ENCODE results near the gene SCAANT1. TPM values are rescaled to one million over a fixed set of nuclear protein-coding genes. Genes with fewer than 3 reads are reported as not detected.

The SCAANT1 gene
- total RNA-seq, 1 donor from 2014 or later, result not detected

DNA sequence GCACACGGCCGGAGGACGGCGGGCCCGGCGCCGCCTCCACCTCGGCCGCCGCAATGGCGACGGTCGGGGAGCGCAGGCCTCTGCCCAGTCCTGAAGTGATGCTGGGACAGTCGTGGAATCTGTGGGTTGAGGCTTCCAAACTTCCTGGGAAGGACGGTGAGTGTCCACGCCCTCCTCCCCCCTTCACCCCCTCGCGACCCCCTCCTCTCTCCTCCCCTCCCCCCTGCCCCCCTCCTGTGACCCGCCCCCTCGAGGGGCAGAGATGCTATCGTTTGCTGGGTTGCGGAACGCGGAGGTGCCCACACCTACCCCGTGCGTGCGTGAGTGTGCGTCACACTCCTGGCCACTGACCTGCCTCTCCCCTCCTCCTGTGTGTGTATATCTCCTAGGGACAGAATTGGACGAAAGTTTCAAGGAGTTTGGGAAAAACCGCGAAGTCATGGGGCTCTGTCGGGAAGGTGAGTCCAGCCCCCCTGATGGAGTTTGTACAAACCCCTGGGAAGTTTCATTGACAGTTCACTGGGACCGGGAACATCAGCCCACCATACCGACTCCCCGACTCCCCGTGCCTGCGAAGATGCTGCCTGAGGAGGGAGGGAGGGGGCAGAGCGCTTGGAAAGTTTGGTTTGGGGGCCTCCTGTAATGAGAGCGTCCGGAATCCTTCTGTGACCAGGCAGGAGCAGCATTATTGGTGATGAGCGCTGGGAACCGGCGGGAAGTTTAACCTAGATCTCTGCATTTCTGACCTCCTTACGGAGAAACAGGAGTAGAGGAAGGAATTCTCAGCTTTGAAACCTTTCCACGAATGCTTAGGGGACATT, 795 bp upstream of the SCAANT1 start:
- H3K27ac ChIP-seq, result peak overlapping the region; percentile 97
- no peaks in the 10 kb centered on the region for H3K27me3 ChIP-seq (ENCODE audit: low read depth)
- ATAC-seq (peak; percentile 73 to 79), DNase-seq (peak; percentile 82)
- H3K9me3 ChIP-seq, result no peaks in the 10 kb centered on the region
- intact Hi-C loops (cut with DNase I), result no loop called here
- no peak for TF ChIP-seq CTCF (IDR thresholded peaks at IDR 0.05)
- H3K4me1 ChIP-seq, result peaks cover 34% of the 10 kb centered on the region
- H3K36me3 ChIP-seq, result peaks cover 24% of the 10 kb centered on the region
- peak overlapping the region; percentile 71 for H3K4me3 ChIP-seq

DNA sequence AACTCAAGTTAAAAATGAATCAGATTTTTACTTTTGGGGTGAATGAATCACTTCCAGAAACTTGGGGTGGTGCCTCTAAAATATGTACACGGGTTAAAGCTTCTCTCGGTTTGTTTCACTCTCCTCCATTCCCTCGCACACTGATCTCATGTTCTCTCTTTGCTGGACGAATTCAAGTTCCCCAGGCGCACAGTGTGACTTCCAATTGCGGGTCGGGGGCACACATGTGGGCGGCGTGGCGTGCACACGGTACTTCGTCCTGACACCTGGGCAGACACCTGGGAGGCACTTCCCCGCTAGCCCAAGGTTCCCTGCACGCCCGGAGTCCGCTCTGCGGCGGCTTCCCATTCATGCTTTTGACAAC, 692 bp downstream of the SCAANT1 start:
- no peak for TF ChIP-seq CTCF (IDR thresholded peaks at IDR 0.05)
- peak overlapping the region; percentile 71 for H3K4me3 ChIP-seq
- DNase-seq (no peak), ATAC-seq (no peak)
- peak overlapping the region; percentile 97 for H3K27ac ChIP-seq
- H3K9me3 ChIP-seq, result no peaks in the 10 kb centered on the region
- intact Hi-C loops (cut with DNase I), result no loop called here
- H3K4me1 ChIP-seq, result peaks cover 34% of the 10 kb centered on the region
- no peaks in the 10 kb centered on the region for H3K27me3 ChIP-seq (ENCODE audit: low read depth)
- peaks cover 11% of the 10 kb centered on the region for H3K36me3 ChIP-seq

DNA sequence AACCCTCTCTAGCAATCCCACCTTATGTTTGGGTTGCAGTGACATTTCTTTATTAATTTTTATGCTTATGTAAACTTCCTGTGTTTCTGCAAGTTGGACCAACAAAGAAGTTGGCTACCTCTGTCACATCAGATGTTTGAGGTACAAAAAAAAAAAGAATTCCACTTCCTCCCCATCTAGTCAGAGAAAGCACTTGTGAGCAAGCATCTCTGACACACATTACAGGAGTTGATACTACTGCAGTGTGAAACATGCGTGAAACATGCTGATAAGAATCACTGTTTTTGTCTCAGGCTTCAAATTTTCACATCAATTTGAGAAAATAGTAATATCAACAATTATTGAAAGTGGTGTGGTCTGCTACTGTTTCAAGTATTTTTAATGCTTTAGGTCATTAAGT, 1.3 kb downstream of the SCAANT1 start:
- Histone ChIP-seq H3K36me3 (peaks cover 5% of the 10 kb centered on the region), H3K9me3 (no peaks in the 10 kb centered on the region), H3K4me1 (peaks cover 34% of the 10 kb centered on the region), H3K27me3 (ENCODE audit: low read depth) (no peaks in the 10 kb centered on the region), H3K4me3 (peak overlapping the region; percentile 71), H3K27ac (peak overlapping the region; percentile 97)
- intact Hi-C loops (cut with DNase I), result no loop called here
- TF ChIP-seq CTCF (IDR thresholded peaks at IDR 0.05), result no peak
- no peak for ATAC-seq
- no peak for DNase-seq

DNA sequence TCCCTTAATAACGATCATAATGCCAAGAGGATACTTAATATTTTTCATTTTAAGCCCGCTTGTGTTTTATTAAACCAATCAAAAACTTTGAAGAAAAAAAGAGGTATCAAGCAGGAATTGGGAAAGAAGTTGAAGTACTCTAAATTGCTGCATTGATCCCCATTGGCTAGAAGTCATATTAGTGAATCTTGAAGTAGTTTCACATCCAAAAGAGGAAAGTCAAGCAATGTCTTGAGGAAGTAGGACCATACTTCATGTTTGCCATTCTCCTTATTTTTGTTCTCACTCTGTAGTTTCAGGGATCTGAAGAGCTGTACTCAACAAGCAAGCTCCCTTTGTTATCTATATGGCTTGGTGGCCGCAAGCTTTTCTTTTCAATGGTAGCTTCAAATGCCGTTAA, 2.2 kb downstream of the SCAANT1 start:
- no peaks in the 10 kb centered on the region for H3K27me3 ChIP-seq (ENCODE audit: low read depth)
- no peak for DNase-seq
- ATAC-seq, result no peak
- no peak overlapping the region for H3K4me3 ChIP-seq
- intact Hi-C loops (cut with DNase I), result no loop called here
- H3K36me3 ChIP-seq, result peaks cover 5% of the 10 kb centered on the region
- H3K9me3 ChIP-seq, result no peaks in the 10 kb centered on the region
- no peak overlapping the region for H3K27ac ChIP-seq
- TF ChIP-seq CTCF (IDR thresholded peaks at IDR 0.05), result no peak
- peaks cover 34% of the 10 kb centered on the region for H3K4me1 ChIP-seq

GRCh38 chr3:63909431-63909830, 2.8 kb downstream of the SCAANT1 start:
- Histone ChIP-seq H3K27ac (no peak overlapping the region), H3K4me1 (peaks cover 34% of the 10 kb centered on the region), H3K4me3 (no peak overlapping the region), H3K27me3 (ENCODE audit: low read depth) (no peaks in the 10 kb centered on the region), H3K9me3 (no peaks in the 10 kb centered on the region), H3K36me3 (peaks cover 5% of the 10 kb centered on the region)
- intact Hi-C loops (cut with DNase I), result no loop called here
- DNase-seq, result no peak
- ATAC-seq, result no peak
- no peak for TF ChIP-seq CTCF (IDR thresholded peaks at IDR 0.05)

All from lower lobe of right lung (tissue), 2 donors.